Omental fat pad (tissue), 4 donors: ENCODE measurements around the gene TNIP1. TPM values are rescaled to one million over a fixed set of nuclear protein-coding genes. Genes with fewer than 3 reads are reported as not detected.

Experiments
- ATAC-seq: fragments of 150-250 bp; one replicate; pipeline ENCODE4 v1.9.1; 2016; ENCODE audit warnings: mild to moderate bottlenecking, moderate library complexity; ENCODE audit not compliant: low FRiP score
- DNase-seq: peaks from one replicate; pipeline ENCODE4 v3.0.0-alpha.2; 2019; ENCODE audit warnings: low spot score
- CTCF ChIP-seq, 3 donors: fragments of 450-650 bp; IDR thresholded peaks; one replicate each; pipeline ENCODE4 v1.5.1; 2016 to 2017; ENCODE audit warnings: antibody characterized with exemption in 3 of 3, mild to moderate bottlenecking in 3 of 3, moderate library complexity in 2 of 3
- total RNA-seq, 4 donors: library from RNA; depleted of rRNA; stranded (reverse); fragments of >200 nt; gene quantifications; one replicate each; pipeline ENCODE4 v1.1.0, GENCODE V29; 2016

The TNIP1 gene
- total RNA-seq, 4 donors from 2014 or later: 96.7 to 189 (median 149) TPM

GRCh38 chr5:151019331-151019730 is 61.5 kb downstream of the TNIP1 start:
- no peak for TF ChIP-seq CTCF (IDR thresholded peaks at IDR 0.05)
- ATAC-seq: no peak
- DNase-seq: no peak

- ATAC-seq: no peak
- DNase-seq: no peak
Measured at GRCh38 chr5:151018846-151019245, 62.0 kb downstream of the TNIP1 start.

GRCh38 chr5:151017897-151018296 is 62.9 kb downstream of the TNIP1 start:
- no peak for TF ChIP-seq CTCF (IDR thresholded peaks at IDR 0.05)
- ATAC-seq (no peak), DNase-seq (no peak)

More at GRCh38 chr5:151018846-151019245, 62.0 kb downstream of the TNIP1 start:
- TF ChIP-seq CTCF (IDR thresholded peaks at IDR 0.05): no peak

- DNase-seq (no peak), ATAC-seq (no peak)
- TF ChIP-seq CTCF (IDR thresholded peaks at IDR 0.05): no peak
Measured at GRCh38 chr5:151016700-151017099, 64.1 kb downstream of the TNIP1 start.

- ATAC-seq (no peak), DNase-seq (no peak)
- TF ChIP-seq CTCF (IDR thresholded peaks at IDR 0.05): no peak
Measured at GRCh38 chr5:151015974-151016587, 64.8 kb downstream of the TNIP1 start.

GRCh38 chr5:151014680-151015343 is 66.0 kb downstream of the TNIP1 start:
- no peak for TF ChIP-seq CTCF (IDR thresholded peaks at IDR 0.05)
- no peak for DNase-seq
- ATAC-seq: no peak

GRCh38 chr5:151012862-151013261 is 68.0 kb downstream of the TNIP1 start:
- DNase-seq: no peak
- no peak for ATAC-seq
- no peak for TF ChIP-seq CTCF (IDR thresholded peaks at IDR 0.05)
